Measurements from ENCODE around the gene SELENOO.
"Not testable (repeated sequence)": the region's sequence is repeated elsewhere in the genome, so short reads cannot be mapped to it uniquely, and the experiment has no call there.

Gene SELENOO

DNA sequence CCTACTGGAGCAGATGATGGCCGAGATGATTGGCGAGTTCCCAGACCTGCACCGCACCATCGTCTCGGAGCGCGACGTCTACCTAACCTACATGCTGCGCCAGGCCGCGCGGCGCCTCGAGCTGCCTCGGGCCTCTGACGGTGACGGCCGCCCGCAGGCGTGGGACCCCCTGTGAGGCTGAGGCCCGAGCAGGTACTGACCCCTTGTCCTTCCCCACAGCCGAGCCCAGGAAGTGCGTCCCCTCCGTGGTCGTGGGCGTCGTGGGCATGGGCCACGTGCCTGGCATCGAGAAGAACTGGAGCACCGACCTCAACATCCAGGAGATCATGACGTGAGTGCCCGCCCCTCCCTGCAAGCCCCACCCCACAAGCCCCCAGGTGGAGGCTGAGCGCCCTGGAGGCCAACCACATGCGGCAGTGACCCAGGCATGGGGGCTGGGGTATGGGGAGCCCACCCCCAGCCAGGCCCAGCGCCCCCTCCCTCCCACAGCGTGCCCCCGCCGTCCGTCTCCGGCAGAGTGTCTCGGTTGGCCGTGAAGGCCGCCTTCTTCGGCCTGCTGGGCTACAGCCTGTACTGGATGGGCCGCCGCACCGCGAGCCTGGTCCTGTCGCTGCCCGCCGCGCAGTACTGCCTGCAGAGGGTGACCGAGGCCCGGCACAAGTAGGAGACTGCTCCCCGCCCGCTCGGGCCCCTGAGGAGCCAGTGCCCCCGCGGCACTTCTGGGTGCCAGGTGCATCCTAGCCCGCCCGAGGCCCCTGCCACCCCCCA is 2.8 kb upstream of the SELENOO start:
- no peak for DNase-seq

DNA sequence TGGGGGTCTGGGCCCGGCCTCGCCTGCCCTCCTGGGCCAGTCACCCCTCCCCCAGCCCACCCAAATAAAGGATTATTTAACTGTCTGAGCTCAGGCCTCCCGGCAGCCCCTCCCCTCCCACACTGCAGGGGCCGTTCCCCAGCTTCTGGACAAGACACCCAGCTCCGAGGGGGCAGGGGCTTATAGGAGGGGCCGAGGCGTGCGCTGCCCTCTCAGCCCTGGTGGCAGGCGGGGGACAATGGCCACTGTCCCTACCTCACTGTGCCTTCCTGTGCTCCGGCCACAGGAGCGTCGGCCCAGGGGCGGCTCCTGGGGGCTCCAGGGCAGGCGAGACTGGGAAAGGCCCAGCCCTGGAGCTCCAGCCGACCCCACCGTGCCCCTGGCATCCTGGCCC is 2.2 kb upstream of the SELENOO start:
- DNase-seq: no peak

DNA sequence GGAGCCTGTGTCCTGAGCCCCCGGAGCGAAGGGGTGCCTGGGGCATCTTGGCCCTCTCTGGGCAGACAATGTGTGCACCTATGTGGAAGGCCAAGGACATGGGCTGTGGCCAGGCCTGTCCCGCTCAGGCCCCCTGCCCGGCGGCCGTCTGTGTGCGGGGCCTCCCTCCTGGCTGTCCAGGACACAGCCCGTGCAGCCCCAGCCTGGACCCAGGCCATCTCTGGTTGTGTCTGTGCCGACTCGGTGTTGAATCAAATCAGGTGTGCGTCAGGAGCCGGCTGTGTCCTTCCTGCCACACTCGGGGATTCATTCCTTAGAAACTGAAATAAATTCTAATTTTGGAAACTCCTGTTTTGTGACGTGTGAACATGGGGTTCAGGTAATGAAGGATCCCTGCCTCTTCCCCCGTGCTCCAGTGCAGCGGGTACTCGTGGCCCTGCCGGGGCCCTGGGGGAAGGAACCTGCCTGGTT is 1.5 kb upstream of the SELENOO start:
- DNase-seq: no peak

DNA sequence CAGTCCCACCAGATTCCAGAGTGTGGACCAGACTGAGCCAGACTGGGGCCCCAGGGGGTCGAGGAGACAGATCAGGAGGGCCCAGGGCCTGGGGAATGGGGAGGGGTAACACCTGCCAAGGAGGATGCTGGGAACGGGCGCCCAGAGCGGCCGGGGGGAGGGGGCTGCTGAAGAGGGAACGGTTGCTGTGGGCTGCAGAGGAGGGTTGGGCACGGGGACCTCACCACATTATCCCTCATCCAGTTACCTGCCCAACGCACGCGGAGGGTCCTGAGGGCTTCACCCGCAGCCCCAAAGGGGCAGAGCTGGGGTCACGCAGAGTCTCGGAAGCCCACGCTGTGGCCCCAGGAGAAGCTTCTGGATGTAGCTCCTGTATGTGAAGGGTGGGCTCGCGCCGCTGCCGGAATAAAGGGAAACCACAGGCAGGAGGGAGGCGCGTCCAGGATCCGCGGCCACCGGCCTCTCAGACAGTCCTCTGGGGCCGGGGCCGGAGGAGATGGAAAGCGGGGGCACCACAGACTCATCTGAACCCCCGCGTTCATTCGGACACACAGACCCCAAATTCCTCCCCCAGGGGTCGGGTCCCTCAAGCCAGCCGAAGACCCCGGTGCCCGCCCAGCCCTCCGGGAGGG is 866 bp upstream of the SELENOO start:
- DNase-seq: no peak

DNA sequence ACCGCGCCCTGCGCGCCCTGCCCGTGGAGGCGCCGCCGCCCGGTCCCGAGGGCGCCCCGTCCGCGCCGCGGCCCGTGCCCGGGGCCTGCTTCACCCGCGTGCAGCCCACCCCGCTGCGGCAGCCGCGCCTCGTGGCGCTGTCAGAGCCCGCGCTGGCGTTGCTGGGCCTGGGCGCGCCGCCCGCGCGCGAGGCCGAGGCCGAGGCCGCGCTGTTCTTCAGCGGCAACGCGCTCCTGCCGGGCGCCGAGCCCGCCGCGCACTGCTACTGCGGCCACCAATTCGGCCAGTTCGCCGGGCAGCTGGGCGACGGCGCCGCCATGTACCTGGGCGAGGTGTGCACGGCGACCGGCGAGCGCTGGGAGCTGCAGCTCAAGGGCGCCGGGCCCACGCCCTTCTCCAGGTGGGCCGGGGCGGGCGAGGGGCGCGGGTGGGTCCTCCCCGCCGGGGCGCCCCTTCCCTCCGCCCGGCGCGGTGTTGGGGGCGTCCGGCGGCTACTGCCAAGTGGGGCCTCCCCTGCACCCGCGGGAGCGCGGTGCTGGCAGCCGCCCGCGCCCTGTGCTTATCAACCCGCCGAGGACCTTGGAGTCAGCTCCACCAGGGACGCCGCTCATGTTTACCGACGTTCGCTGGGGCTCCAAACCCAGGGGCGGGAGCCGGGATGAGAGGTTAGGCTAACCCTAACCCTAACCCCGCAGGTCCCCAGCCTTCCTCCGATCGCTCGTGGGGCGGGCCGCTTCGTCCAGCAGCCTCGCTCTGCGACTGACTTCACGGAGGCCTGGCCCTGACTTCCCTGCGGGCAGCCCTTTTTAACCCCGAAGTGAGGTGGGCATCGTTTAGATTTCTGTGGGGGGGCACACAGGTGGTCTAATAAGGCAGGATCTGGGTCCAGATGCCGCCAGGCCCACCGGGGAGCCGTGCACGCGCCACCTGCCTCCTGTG is 649 bp downstream of the SELENOO start:
- peak; percentile 46 for DNase-seq

DNA sequence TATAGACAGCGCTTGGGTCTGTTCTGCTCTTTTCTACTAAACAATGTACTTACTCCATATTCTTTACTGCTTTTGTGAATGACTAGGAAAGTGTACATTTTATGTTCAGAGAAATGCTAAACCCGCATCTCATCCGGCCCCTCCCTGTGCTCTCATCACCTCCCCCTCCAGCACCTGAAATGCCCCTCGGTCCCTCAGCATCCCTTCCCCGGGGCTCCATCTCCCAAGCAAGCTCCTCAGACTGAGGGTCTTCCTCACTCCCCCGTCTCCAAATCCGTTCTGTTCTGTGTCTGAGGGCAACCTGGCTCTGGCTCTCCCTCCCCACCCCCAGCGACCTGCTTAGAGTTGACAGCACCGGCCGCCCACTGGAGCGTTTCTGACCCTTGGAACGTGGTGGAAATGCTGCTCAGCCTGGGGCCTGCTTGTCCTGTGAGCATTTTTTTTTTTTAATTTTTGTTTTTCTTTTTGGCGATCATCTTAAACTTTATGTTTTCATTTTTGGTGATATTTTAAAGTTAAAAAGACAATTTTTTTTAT is 1.4 kb downstream of the SELENOO start:
- DNase-seq: no peak

DNA sequence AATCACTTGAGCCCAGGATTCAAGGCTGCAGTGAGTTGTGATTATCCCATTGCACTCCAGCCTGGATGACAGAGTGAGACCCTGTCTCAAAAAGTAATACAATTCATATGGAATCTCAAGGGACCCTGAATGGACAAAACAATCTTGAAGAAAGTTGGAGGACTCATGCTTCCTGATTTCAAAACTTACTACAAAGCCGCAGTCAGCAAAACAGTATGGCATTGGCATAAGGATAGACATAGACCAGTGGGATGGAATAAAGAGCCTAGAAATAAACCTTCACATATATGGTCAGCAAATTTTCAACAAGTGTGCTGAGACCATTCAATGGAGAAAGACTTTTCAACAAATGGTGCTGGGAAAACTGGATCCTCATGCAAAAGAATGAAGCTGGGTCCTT is 2.5 kb downstream of the SELENOO start:
- no peak for DNase-seq

DNA sequence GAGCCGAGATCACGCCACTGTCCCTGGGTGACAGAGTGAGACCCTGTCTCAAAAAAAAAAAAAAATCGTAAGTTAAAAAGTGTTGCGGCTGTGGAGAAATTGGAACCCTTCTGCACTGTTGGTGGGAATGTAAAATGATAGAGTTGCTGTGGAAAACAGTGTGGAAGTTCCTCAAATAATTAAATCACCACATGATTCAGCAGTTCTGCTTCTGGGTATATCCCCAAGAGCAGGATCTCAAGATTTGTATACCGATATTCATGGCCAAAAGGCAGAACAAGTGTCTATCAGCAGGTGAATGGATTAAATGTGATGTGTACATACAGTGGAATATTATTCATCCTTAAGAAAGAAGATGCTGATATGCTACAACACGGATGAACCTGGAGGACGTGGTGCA is 3.8 kb downstream of the SELENOO start:
- no peak for DNase-seq

DNA sequence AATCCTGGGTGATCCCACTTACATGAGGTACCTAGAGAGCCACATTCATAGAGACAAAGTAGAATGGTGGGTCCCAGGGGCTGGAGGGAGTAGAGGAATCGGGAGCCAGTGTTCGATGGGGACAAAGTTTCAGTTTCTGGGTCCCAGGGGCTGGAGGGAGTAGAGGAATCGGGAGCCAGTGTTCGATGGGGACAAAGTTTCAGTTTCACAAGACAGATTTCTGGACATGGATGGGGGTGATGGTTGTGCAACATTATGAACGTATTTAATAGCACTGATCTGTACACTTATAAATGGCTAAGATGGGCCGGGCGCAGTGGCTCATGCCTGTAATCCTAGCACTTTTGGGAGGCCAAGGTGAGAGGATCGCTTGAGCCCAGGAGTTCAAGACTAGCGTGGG is 4.2 kb downstream of the SELENOO start:
- not testable (repeated sequence) for DNase-seq

DNA sequence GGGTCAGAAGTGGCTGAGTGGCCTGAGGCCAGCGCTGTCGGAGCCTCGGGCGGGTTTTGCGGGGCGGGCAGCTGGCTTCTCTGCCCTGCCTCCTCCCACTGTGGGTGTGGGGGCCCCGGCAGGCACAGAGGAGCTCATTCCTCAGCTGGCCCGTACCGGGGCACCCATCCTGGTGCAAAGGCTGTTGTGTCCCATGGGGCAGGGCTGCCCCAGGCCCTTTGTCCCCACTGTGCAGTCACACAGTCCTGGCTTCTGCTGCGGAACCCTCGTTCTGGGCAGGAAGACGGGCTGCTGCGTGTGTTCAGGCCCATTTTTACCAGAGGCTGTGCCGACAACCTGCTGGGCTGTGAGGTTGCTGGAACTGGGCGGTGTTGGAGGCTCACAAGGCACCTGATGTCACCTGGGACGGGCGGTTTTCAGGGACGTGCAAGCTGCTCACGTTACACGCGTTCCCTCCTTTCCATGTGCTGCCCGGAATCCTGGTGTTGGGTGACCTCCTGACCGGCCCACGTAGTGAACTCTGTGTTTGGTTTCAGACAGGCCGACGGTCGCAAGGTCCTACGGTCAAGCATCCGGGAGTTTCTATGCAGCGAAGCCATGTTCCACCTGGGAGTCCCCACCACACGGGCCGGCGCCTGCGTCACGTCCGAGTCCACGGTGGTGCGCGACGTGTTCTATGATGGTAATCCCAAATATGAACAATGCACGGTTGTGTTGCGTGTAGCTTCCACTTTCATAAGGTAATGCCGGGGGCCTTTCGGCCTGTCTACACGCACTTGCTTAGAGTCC is 5.2 kb downstream of the SELENOO start:
- DNase-seq: no peak

DNA sequence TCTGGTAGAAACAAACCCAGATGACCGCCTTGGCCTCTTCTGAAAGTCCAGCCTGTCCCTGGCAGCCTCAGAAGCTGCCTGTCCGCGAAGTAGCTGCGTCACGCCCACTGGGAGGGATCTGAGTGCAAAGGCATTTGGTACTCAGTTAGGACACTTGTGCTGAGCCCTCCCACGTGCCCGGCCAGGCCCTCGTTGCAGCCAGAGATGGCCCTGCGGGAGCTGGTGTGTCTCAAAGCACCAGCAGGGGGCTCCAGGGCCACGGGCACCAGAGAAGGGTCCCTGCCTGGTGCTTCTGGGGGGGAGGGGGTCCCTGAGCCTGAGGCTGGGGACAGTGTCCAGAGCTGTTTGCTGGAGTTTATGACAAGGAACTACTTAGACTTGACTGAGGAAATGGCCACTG is 5.8 kb downstream of the SELENOO start:
- no peak for DNase-seq

DNA sequence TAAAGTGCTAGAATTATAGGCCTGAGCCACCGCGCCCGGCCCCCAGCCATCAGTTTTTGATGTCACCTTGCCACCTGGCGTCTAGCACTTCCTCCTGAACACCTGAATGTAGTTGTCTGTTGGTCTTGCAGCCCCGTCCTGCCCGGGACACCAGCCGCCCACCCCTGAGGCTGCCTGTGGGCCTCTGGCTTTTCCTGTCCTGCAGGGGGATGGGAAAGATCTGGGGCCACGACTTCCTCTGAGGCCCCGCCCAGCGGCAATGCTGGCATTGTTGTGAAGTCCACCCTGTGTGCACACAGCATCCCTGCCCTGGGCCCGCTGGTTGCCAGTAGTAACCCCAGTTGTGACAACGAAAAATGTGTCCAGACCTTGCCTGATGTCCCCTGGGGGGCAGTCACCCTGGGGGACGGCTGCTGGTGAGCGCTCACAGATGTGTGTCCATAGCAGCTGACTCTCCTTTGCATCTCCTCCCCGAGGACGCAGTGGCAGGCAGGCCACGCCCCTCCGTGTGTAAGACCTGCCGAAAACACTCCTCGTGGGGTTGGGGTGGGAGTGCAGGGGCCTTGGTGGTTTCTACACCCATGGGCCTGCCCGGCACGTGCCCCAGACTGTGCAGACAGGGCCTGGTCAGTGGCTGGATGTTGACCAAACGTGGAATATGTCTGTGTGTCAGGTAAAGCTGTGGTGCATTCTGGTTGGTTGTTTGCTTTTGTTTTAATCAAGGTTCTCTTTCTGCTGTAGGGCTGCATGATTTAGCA is 6.8 kb downstream of the SELENOO start:
- no peak for DNase-seq

DNA sequence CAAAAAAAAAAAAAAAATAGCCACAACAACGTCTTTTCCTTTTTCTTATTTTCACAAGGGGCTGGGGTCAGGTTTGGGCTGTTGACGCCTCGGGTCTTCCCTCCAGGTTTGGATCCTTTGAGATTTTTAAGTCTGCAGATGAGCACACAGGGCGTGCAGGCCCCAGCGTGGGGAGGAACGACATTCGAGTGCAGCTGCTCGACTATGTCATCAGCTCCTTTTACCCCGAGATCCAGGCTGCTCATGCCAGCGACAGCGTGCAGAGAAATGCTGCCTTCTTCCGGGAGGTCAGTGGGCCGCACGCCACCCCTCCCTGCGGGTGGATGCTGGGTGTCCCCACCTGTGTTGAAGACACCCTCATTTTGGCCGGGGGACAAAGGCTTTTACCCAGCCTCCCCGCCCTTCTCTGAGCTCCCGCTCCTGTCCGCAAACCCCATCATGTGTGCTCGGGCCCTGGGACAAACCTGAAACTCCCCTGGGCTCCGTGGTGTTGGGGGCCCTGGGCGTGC is 7.7 kb downstream of the SELENOO start:
- no peak for DNase-seq

DNA sequence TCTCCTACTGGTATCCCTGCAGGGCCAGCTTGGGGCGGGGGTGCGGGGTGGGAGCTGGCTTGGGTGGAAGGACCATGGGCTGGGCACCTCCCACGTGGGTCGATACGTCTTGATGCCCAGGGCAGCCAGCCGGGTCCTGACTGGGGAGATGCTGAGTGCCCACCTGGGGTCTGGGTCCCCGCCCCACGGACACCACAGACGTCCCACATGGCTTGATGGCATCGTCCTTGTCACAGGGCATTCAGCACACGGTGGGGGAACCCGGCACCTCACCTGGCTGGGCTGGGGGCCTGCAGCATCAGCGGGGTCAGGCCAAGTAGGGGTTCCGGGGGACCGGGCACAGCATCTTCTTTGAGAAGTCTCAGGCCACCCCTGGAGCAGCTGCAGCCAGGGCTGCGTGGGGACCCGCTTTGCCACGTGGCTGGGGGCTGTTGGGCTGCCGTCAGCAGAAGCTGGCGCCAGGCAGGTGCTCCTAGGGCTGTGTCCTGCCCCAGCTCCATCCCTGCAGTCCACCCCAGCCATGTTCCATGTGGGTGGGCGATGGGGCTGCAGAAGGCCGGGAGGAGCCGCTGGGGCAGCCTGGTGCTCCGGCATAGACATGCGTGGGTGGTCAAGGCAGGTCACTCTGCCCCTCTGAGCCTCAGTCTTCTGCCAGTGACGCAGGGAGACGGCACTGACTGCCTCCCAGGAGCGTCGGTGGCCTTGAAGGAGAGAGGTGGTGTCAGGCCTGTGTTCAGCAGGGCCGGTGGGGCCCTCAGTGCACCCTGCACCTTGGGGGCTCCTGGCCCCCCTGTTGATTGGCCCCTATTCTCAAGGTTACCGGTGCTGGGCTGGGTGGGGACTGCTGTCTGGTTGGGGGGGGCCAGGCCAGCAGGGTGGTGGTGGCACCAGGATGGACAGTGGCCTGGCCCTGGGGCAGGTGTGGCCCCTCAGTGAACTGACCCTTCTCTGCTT is 8.4 kb downstream of the SELENOO start:
- DNase-seq: no peak

DNA sequence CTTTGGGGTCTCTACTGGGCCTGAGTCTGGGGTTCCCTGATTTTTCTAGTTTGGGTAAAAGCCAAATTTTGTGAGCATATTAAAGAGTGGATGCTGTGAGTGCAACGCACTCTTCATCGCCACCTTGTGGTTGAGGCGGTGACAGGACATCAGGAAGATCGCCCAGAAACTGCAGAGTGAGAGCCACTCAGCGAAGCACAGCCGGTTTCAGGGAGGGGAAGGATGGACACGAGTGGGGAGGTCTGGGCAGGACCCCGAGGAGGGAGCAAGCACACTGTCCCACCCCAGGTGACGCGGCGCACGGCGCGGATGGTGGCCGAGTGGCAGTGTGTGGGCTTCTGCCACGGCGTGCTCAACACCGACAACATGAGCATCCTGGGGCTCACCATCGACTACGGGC is 9.1 kb downstream of the SELENOO start:
- DNase-seq: no peak

DNA sequence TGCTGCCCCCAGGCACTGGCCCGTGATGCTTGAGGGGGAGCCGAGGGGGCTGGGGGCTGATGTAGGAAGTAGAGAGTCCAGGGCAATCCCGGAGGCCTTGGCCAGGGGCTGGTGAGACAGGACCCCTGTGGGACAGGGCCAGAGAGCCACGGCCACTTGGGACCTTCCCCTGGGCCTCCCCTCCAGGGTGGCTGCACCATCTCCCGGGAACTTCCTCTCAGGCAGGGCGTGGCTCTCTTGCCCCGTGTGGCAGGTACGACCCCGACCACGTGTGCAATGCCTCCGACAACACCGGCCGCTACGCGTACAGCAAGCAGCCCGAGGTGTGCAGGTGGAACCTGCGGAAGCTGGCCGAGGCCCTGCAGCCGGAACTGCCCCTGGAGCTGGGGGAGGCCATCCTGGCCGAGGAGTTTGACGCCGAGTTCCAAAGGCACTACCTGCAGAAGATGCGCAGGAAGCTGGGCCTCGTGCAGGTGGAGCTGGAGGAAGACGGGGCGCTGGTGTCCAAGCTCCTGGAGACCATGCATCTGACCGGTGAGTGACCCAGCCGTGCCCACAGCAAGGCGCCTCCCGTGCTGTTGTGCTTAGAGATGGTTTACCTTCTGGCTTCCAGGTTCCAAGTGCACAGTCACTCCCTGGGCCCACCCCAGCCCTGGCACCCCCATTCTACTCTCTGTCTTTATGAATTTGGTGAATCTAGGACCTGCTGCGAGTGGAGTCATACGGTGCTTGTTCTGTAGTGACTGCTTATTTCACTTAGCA is 9.7 kb downstream of the SELENOO start:
- DNase-seq: no peak

DNA sequence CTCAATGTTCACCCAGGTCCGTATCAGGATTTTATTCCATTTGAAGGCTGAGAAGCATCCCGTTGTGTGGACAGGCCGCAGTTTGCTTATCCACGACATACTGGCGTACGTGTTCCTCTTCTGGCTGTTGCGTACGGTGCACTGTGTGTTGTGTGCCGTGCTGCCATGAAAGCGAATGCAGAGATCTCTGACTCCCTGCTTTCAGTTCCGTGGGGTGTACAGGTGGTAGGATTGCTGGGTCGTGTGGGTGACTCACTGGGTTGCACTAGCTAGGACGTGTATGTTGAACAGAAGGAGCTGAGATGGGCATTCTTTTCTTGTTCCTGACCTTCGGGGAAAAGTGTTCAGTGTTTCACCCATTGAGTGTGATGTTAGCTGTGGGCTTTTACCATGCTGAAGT is 10.3 kb downstream of the SELENOO start:
- no peak for DNase-seq

DNA sequence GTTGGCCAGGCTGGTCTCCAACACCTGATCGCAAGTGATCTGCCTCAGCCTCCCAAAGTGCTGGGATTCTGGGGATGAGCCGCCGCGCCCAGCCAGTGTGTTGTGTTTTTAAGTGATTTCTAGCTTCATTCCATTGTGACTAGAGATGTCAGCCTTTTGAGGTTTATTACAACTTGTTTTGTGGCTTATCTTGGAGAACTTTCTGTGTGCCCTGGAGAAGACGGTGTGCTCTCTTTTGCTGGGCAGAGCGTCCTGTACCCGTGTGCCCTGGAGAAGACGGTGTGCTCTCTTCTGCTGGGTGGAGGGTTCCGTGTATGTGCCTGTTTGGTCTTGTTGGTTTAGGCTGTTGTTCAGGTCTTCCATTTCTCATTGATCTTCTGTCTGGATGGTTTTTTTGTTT is 12.5 kb downstream of the SELENOO start:
- DNase-seq: no peak

Measured in right kidney (tissue), 1 donor.